Psoas muscle (tissue), 8 donors: ENCODE data around the gene ZNF513. TPM values are rescaled to one million over a fixed set of nuclear protein-coding genes. Genes with fewer than 3 reads are reported as not detected.

Experiments
- ATAC-seq, 4 donors: fragments of 200-7000 bp; cut with Tn5 transposase; one replicate each; pipeline ENCODE4 v1.9.1; 2020; ENCODE audit warnings: moderate library complexity in 3 of 4, mild to moderate bottlenecking in 2 of 4
- DNase-seq, 2 donors: peaks; one replicate each; pipeline ENCODE4 v3.0.0-alpha.2; 2020
- H3K27ac ChIP-seq: fragments of 200-600 bp; one replicate; pipeline ENCODE4 v1.8.0; 2022
- H3K27me3 ChIP-seq, 3 donors: fragments of 200-600 bp in 1 of 3; one replicate each; pipeline versions ENCODE4 v1.6.1 to v1.8.0; 2013 to 2022; ENCODE audit warnings: low read length in 2 of 3, mild to moderate bottlenecking in 2 of 3, moderate library complexity in 1 of 3; ENCODE audit not compliant: insufficient read depth in 3 of 3
- H3K36me3 ChIP-seq, 2 donors: fragments of 200-600 bp in 1 of 2; one replicate each; pipeline versions ENCODE4 v1.6.1 to v1.8.0; 2013 to 2022; ENCODE audit warnings: low read depth in 1 of 2, mild to moderate bottlenecking in 1 of 2, moderate library complexity in 1 of 2; ENCODE audit not compliant: insufficient read depth in 1 of 2
- H3K4me1 ChIP-seq: fragments of 200-600 bp; one replicate; pipeline ENCODE4 v1.8.0; 2022
- H3K4me3 ChIP-seq: fragments of 200-600 bp; one replicate; pipeline ENCODE4 v1.8.0; 2022; ENCODE audit warnings: mild to moderate bottlenecking
- H3K9me3 ChIP-seq: fragments of 200-600 bp; one replicate; pipeline ENCODE4 v1.8.0; 2022
- WGBS, 3 donors: extraction: QIAGEN DNeasy Blood & Tissue Kit; methylation state at CpG; one replicate each; pipeline versions ENCODE4 v1.1.6 to v1.1.7; 2013; 5-methylcytosine and 5-hydroxymethylcytosine counted together
- intact Hi-C, 2 donors: fragments of 100-400 bp; cut with DNase I; formaldehyde crosslinking; loops; one replicate each; pipeline versions ENCODE4 v1.11.0 to v1.14.2; 2022
- polyA plus RNA-seq, 3 donors: library from polyadenylated mRNA; stranded (reverse); fragments of 200-250 nt; gene quantifications; one replicate each; pipeline ENCODE4 v1.2.3, GENCODE V29; 2013
- total RNA-seq, 4 donors: library from RNA; stranded (reverse); fragmentation: NEBNext Ultra II Directional in 2 of 4; extraction: Animal tissue kit (Norgen Biotek cat#: 25700) in 2 of 4; gene quantifications; one replicate each; pipeline versions ENCODE4 v1.2.1 to v1.2.4, GENCODE V29; 2021 to 2023
- TF ChIP-seq, protein P1 (sequence below): fragments of 200-600 bp; IDR thresholded peaks from one replicate; pipeline ENCODE4 v1.8.0; 2022; ENCODE audit warnings: antibody characterized with exemption
- donor health status: healthy with polysubstance abuse.
- donor health status: DM: no; HTN: no; CAD: no; lungs with moderate emphysema.
- donor health status: Bipolar disorder and iron deficiency.
- donor health status: healthy.
- donor health status: DM: yes; HTN: yes; CAD: no.
- donor health status: DM: no; HTN: no; CAD: no.
- donor health status: DM: no; HTN: no; CAD: no.
- donor health status: DM: yes; HTN: yes; CAD: no.

ZNF513 gene
- total and polyA plus RNA-seq, 7 donors: 5.8 to 14.6 (median 10.7) TPM

DNA sequence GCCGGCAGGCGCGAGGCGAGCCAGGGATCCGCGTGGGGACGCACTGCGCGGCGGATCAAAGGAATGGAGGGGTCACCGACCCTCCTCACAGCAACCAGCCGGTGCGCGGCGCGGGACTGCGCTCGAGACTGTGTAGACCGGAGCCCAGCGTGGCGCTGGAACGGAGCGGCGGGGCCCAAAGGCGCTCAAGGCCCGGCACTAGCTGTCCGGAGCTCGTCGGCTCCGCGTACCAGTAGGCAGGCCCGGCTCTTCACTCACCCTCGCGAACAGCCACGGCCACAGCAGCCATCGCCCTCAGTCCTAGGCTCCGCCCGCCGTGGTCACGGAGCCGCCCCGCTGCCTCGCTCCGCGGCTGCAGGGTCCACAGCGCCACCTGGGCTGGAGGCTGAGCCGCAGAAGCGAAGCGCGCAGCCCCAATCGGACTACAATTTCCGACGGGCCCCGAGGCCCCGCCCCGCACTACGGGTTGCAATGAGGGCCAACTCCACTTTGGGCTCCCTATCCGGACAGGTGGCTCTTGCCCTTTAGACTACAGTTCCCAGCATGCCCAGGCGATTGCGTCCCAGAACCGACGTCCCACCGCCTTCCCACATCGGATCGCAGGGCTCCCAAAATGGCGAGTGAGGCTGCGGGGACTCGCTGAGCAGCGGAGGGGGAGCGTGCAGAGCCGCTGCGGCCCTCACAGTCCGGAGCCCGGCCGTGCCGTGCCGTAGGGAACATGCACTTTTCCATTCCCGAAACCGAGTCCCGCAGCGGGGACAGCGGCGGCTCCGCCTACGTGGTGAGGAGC lies 10.3 kb downstream of the ZNF513 start, which contains the start of the genes EIF2B4 and SNX17:
TSS of gene EIF2B4 (minus strand) at position 313 of the 790 bp plus-strand sequence. CDS start at position 289, 24 bp downstream.
TSS of gene SNX17 (plus strand) at position 591 of the 790 bp plus-strand sequence. CDS start at position 719, 128 bp downstream.
- peak within 1 kb of the TSS; percentile 99 for H3K27ac ChIP-seq
- no peaks in the 10 kb centered on the region for H3K9me3 ChIP-seq
- H3K36me3 ChIP-seq: peaks cover 12 to 72% of the 10 kb centered on the region in 2 donors
- intact Hi-C loops: no loop called here
- H3K27me3 ChIP-seq: no peaks in the 10 kb centered on the region
- peaks cover 29% of the 10 kb centered on the region for H3K4me1 ChIP-seq
- peak within 1 kb of the TSS; percentile 100 for H3K4me3 ChIP-seq
- TF ChIP-seq, protein P1, sequence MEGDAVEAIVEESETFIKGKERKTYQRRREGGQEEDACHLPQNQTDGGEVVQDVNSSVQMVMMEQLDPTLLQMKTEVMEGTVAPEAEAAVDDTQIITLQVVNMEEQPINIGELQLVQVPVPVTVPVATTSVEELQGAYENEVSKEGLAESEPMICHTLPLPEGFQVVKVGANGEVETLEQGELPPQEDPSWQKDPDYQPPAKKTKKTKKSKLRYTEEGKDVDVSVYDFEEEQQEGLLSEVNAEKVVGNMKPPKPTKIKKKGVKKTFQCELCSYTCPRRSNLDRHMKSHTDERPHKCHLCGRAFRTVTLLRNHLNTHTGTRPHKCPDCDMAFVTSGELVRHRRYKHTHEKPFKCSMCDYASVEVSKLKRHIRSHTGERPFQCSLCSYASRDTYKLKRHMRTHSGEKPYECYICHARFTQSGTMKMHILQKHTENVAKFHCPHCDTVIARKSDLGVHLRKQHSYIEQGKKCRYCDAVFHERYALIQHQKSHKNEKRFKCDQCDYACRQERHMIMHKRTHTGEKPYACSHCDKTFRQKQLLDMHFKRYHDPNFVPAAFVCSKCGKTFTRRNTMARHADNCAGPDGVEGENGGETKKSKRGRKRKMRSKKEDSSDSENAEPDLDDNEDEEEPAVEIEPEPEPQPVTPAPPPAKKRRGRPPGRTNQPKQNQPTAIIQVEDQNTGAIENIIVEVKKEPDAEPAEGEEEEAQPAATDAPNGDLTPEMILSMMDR: peak; percentile 64
- WGBS, 3 donors: 0% methylated on average over 56 to 85 of the region's 85 CpGs
- DNase-seq (peak; percentile 99 to 100), ATAC-seq (peak; percentile 93 to 95 (median 94))

DNA sequence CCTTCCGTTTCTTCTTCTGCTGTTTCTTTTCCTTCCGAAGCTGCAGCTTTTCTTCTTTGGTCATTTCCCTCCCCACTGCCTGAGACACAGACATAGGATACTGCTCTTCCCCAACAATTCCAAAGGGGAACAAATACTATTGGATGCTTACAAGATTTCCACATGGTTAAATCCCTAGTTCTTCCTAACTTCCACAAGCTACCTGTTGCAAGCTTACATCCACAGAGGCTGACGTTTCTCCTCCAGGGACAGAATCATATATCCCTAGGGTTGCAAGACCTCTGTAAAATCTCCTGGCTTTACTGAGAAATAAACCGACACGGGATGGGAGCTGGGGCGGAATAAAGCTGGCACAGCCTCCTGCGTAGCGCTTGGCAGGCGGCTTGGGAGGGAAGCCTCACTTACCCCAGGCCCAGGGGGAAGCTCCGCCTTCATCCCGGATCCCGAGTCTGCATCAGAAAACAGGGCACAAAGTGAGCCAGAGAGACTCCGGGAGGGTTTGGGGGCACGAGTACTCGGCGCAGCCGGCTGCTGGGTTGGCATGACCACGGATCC lies 11.0 kb downstream of the ZNF513 start:
- no peaks in the 10 kb centered on the region for H3K9me3 ChIP-seq
- 1 to 2% (median 1%) methylated on average over 18 of the region's 18 CpGs for WGBS, 3 donors
- peak overlapping the region; percentile 99 for H3K27ac ChIP-seq
- peak overlapping the region; percentile 100 for H3K4me3 ChIP-seq
- peaks cover 10 to 72% of the 10 kb centered on the region in 2 donors for H3K36me3 ChIP-seq
- TF ChIP-seq, protein P1: no peak
- intact Hi-C loops: no loop called here
- H3K27me3 ChIP-seq: no peaks in the 10 kb centered on the region
- peak; percentile 32 to 48 (median 40) for ATAC-seq
- H3K4me1 ChIP-seq: peaks cover 29% of the 10 kb centered on the region
- DNase-seq: peak in 1 of 2 donors; percentile 71

DNA sequence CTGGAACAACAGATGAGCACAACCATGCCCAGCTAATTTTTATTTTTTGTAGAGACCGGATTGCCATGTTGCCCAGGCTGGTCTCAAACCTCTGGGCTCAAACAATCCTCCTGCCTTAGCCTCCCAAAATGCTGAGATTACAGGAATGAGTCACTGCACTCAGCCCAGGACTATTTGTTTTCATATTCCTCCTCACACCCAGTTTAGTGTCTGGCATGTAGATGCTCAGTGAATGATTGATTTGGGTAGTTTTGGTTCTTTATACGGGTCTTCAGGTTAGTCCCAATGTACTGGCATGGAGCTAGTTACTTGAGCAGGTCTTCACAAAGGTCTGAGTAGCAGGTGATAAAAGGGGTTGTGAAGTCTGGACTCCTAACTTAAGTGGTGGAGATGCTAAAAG lies 16.6 kb downstream of the ZNF513 start:
- WGBS, 3 donors: 79 to 88% (median 82%) methylated on average over 2 of the region's 2 CpGs

DNA sequence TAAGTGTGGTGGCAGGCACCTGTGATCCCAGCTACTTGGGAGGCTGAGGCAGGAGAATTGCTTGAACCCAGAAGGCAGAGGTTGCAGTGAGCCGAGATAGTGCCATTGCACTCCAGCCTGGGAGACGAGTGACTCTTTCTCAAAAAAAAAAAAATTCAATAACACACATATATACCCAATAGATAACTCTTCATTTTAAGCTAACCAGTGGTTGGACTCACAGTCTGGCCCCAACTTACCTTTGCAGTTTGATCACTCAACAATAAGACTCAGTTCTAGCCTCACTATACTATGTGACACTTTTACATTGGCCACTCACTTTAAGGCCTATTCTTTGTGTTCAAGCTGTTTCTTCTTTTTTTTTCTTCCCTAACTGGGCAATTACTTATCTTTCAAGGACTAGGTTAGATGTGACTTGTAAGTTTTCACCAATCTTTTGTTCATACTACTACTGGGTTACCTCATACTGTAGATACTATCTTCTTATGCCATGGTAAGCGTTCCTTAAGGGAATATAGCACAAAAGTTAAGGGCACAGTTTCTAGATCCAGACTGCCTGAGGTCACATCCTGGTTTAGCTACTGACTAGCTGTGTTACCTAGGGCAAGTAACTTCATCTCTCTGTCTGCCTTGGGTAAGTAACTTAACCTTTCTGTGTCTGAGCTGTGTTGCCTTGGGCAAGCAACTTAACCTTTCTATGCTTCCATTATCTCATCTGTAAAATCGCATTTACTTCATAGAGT lies 17.7 kb downstream of the ZNF513 start:
- Histone ChIP-seq H3K27ac (no peak overlapping the region), H3K27me3 (no peaks in the 10 kb centered on the region), H3K36me3 (peaks cover 5 to 48% of the 10 kb centered on the region in 2 donors), H3K4me1 (peaks cover 7% of the 10 kb centered on the region), H3K9me3 (no peaks in the 10 kb centered on the region), H3K4me3 (no peak overlapping the region)
- TF ChIP-seq, protein P1: no peak
- intact Hi-C loops: no loop called here
- WGBS, 3 donors: 88 to 93% (median 92%) methylated on average over 4 of the region's 4 CpGs
- DNase-seq (no peak), ATAC-seq (peak in 1 of 4 donors; percentile 13)

More for the DNA sequence above, 16.6 kb downstream of the ZNF513 start:
- peaks cover 9 to 58% of the 10 kb centered on the region in 2 donors for H3K36me3 ChIP-seq
- H3K4me1 ChIP-seq: peaks cover 7% of the 10 kb centered on the region
- no peaks in the 10 kb centered on the region for H3K9me3 ChIP-seq
- H3K27ac ChIP-seq: no peak overlapping the region
- TF ChIP-seq, protein P1: no peak
- no peak overlapping the region for H3K4me3 ChIP-seq
- no peaks in the 10 kb centered on the region for H3K27me3 ChIP-seq
- intact Hi-C loops: no loop called here
- DNase-seq (no peak), ATAC-seq (peak in 1 of 4 donors; percentile 10)
